ENCODE measurements around the gene ACSM5. TPM values are rescaled to one million over a fixed set of nuclear protein-coding genes. Genes with fewer than 3 reads are reported as not detected.
"Not testable (repeated sequence)": the region's sequence is repeated elsewhere in the genome, so short reads cannot be mapped to it uniquely, and the experiment has no call there.

The ACSM5 gene
- total and polyA plus RNA-seq, 2 of the 8 experiments (the other 6 are each of a cell fraction or from before 2014, with no cell fraction given), result not detected

- H2BK12ac ChIP-seq (ENCODE audit: low read depth, low read length); H3K4ac ChIP-seq (replicated peaks; ENCODE audit: insufficient read length, low read depth, low read length): not testable (repeated sequence)
Observed at GRCh38 chr16:20438950-20439349, 29.6 kb downstream of the ACSM5 start.

GRCh38 chr16:20439820-20440231, 30.5 kb downstream of the ACSM5 start:
- H3K79me1 ChIP-seq (ENCODE audit: low read depth, low read length); H2BK20ac ChIP-seq (ENCODE audit: low read length); H2BK12ac ChIP-seq (ENCODE audit: low read depth, low read length); H3K23ac ChIP-seq (ENCODE audit: insufficient read length); H3K9ac ChIP-seq (replicated peaks in 1 of 4; ENCODE audit: extremely low read depth in 1 of 4, low read depth in 3 of 4, low read length in 3 of 4); H3K4ac ChIP-seq (replicated peaks; ENCODE audit: insufficient read length, low read depth, low read length); H2BK120ac ChIP-seq (replicated peaks; ENCODE audit: low read depth, low read length); H3K56ac ChIP-seq (replicated peaks; ENCODE audit: insufficient read length, low read depth, low read length); CTCF ChIA-PET (ENCODE audit: partially characterized antibody); H4K20me1 ChIP-seq (replicated peaks in 1 of 2; ENCODE audit: control insufficient read depth in 1 of 2, insufficient read depth in 2 of 2, low read length in 2 of 2); H4K8ac ChIP-seq (ENCODE audit: extremely low read depth, insufficient read depth, low read length); DNase-seq (ENCODE audit: low read depth in 1 of 2, low spot score in 2 of 2); H3K14ac ChIP-seq (ENCODE audit: insufficient read length); H4K5ac ChIP-seq (ENCODE audit: insufficient read length, low read depth, low read length); H3K4me2 ChIP-seq (ENCODE audit: insufficient read depth in 1 of 2, low read depth in 2 of 2, low read length in 2 of 2); H3K9me3 ChIP-seq (ENCODE audit: insufficient read depth in 2 of 2, low read depth in 1 of 2, low read length in 1 of 2); H2AFZ ChIP-seq (ENCODE audit: low read length); H3K4me3 ChIP-seq (ENCODE audit: extremely low read depth in 1 of 4, insufficient read depth in 2 of 4, low read depth in 3 of 4, low read length in 4 of 4); H3K4me1 ChIP-seq (replicated peaks in 1 of 4; ENCODE audit: control insufficient read depth in 3 of 4, insufficient read depth in 4 of 4, low read length in 3 of 4); H3K36me3 ChIP-seq (ENCODE audit: control insufficient read depth in 2 of 4, insufficient read depth in 4 of 4, low read length in 3 of 4); H2AK5ac ChIP-seq (ENCODE audit: low read depth, low read length); H3K79me2 ChIP-seq (ENCODE audit: control insufficient read depth in 1 of 2, insufficient read depth in 2 of 2, low read length in 2 of 2); H2BK5ac ChIP-seq (ENCODE audit: low read depth, low read length); H3K18ac ChIP-seq (ENCODE audit: extremely low read depth, low read length); H3K23me2 ChIP-seq (ENCODE audit: low read depth, low read length); H4K91ac ChIP-seq (replicated peaks; ENCODE audit: insufficient read length, low read length); H3K27ac ChIP-seq (ENCODE audit: low read depth, low read length); H2BK15ac ChIP-seq (ENCODE audit: low read length); H3K27me3 ChIP-seq (replicated peaks in 1 of 4; ENCODE audit: control insufficient read depth in 3 of 4, extremely low read depth in 1 of 4, insufficient read depth in 3 of 4, low read length in 3 of 4): not testable (repeated sequence)
- WGBS, 2 experiments (ENCODE audit: extremely low coverage in 1 of 2, insufficient coverage in 1 of 2, insufficient read length in 1 of 2, insufficient replicate concordance in 2 of 2, low coverage in 1 of 2, low lambda C conversion rate in 2 of 2, missing lambda C conversion rate in 1 of 2), result 87% methylated on average over 3 of the region's 3 CpGs; no CpG with 5 or more reads in 1 of the 2 experiments
- POLR2A ChIA-PET (ENCODE audit: partially characterized antibody), result interaction anchor here (0.6 kb wide), 1 partner anchor 474 kb away, joined by 3 read pairs; no protein-coding TSS in a partner anchor
- FAIRE-seq, result peak; percentile 28

More at GRCh38 chr16:20438950-20439349, 29.6 kb downstream of the ACSM5 start:
- H3K56ac ChIP-seq (replicated peaks; ENCODE audit: insufficient read length, low read depth, low read length); H3K36me3 ChIP-seq (ENCODE audit: control insufficient read depth in 2 of 4, insufficient read depth in 4 of 4, low read length in 3 of 4); H4K20me1 ChIP-seq (replicated peaks in 1 of 2; ENCODE audit: control insufficient read depth in 1 of 2, insufficient read depth in 2 of 2, low read length in 2 of 2); H3K9ac ChIP-seq (replicated peaks in 1 of 4; ENCODE audit: extremely low read depth in 1 of 4, low read depth in 3 of 4, low read length in 3 of 4); H3K23me2 ChIP-seq (ENCODE audit: low read depth, low read length); H2BK15ac ChIP-seq (ENCODE audit: low read length); H4K91ac ChIP-seq (replicated peaks; ENCODE audit: insufficient read length, low read length); H3K4me3 ChIP-seq (ENCODE audit: extremely low read depth in 1 of 4, insufficient read depth in 2 of 4, low read depth in 3 of 4, low read length in 4 of 4); H3K27ac ChIP-seq (ENCODE audit: low read depth, low read length); H3K27me3 ChIP-seq (replicated peaks in 1 of 4; ENCODE audit: control insufficient read depth in 3 of 4, extremely low read depth in 1 of 4, insufficient read depth in 3 of 4, low read length in 3 of 4); H3K4me1 ChIP-seq (replicated peaks in 1 of 4; ENCODE audit: control insufficient read depth in 3 of 4, insufficient read depth in 4 of 4, low read length in 3 of 4); H2BK20ac ChIP-seq (ENCODE audit: low read length); H3K4me2 ChIP-seq (ENCODE audit: insufficient read depth in 1 of 2, low read depth in 2 of 2, low read length in 2 of 2); H4K5ac ChIP-seq (ENCODE audit: insufficient read length, low read depth, low read length); CTCF ChIA-PET (ENCODE audit: partially characterized antibody); H3K79me1 ChIP-seq (ENCODE audit: low read depth, low read length); H2AK5ac ChIP-seq (ENCODE audit: low read depth, low read length); H3K14ac ChIP-seq (ENCODE audit: insufficient read length); FAIRE-seq; H3K79me2 ChIP-seq (ENCODE audit: control insufficient read depth in 1 of 2, insufficient read depth in 2 of 2, low read length in 2 of 2); H2BK120ac ChIP-seq (replicated peaks; ENCODE audit: low read depth, low read length); H3K23ac ChIP-seq (ENCODE audit: insufficient read length); POLR2A ChIA-PET (ENCODE audit: partially characterized antibody); H3K18ac ChIP-seq (ENCODE audit: extremely low read depth, low read length); H3K9me3 ChIP-seq (ENCODE audit: insufficient read depth in 2 of 2, low read depth in 1 of 2, low read length in 1 of 2); H4K8ac ChIP-seq (ENCODE audit: extremely low read depth, insufficient read depth, low read length); H2AFZ ChIP-seq (ENCODE audit: low read length); DNase-seq (ENCODE audit: low read depth in 1 of 2, low spot score in 2 of 2); H2BK5ac ChIP-seq (ENCODE audit: low read depth, low read length): not testable (repeated sequence)
- no CpG with 5 or more reads among the region's 2 CpGs for WGBS, 2 experiments (ENCODE audit: extremely low coverage in 1 of 2, insufficient coverage in 1 of 2, insufficient read length in 1 of 2, insufficient replicate concordance in 2 of 2, low coverage in 1 of 2, low lambda C conversion rate in 2 of 2, missing lambda C conversion rate in 1 of 2)
